ENCODE data around the gene MAN1A1.

DNA sequence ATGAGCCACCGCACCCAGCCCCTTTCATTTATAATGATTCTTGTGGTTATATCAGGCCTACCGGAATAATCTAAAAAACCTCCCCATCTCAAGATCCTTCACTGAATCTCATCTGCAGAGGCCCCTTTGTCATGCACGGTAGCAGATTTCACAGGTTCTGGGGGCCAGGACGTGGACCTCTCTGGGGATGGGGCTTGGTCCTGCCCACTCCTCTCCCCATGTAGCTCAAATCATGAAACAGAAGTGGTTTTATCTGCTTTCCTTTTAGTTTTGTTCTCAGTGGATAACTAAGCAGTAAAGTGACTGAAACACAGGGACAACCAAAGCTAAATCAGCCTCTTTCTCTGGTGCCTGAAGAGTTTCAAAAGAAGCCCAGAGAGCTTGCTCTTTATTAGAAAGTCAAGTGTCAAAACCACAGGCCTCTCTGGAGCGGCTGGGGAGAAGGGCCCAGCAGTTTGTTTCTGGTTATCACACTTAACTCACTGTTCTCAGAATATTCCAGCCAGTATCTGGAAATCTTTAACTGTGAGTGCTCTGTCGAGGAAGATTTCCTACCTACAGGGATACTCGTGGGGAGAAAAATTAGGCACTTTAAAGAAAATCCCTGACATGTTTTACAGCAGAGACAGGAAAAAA, 210.5 kb downstream of the MAN1A1 start:
- TF ChIP-seq FOXP2 (optimal IDR thresholded peaks at IDR 0.05; ENCODE audit: borderline replicate concordance, extremely low read depth, extremely low read length, insufficient read depth) (no peak), POLR2AphosphoS5 (IDR thresholded peaks at IDR 0.05; ENCODE audit: low read depth, low read length) (no peak), SIN3A (IDR thresholded peaks at IDR 0.05; ENCODE audit: borderline replicate concordance, insufficient read depth, low read length) (no peak)
